DOHH2 (cell line): ENCODE results near the gene PMAIP1.

ENCODE experiments used
- CTCF ChIP-seq: fragments of 200-600 bp; sonication (generic); IDR thresholded peaks from one replicate; pipeline ENCODE4 v1.5.1; 2014; ENCODE audit warnings: antibody characterized with exemption, mild to moderate bottlenecking, low read depth, low read length; ENCODE audit not compliant: poor library complexity, severe bottlenecking
- EZH2phosphoT487 ChIP-seq: fragments of 200-600 bp; sonication (generic); IDR thresholded peaks from 2 replicates; pipeline ENCODE4 v1.6.1; 2017; ENCODE audit warnings: borderline replicate concordance, mild to moderate bottlenecking, antibody characterized with exemption, low read length, moderate library complexity, mixed read lengths

GRCh38 chr18:59878644-59879043 lies 21.2 kb upstream of the PMAIP1 start:
- TF ChIP-seq CTCF (no peak), EZH2phosphoT487 (no peak)
